Mammary epithelial cell (primary cell): Measurements from ENCODE around the gene COL2A1.

ENCODE experiments used
- EZH2 ChIP-seq: IDR thresholded peaks from 2 replicates; pipeline ENCODE4 v1.6.1; 2012; ENCODE audit warnings: low read length, inconsistent platforms, borderline replicate concordance
- TF ChIP-seq, protein P1 (sequence below), 2 donors: IDR thresholded peaks in 1 of 2; conservative IDR thresholded peaks in 1 of 2; 2 replicates each; pipeline ENCODE4 v1.5.1; 2011 to 2012; ENCODE audit warnings: inconsistent platforms in 2 of 2, low read length in 2 of 2, mild to moderate bottlenecking in 2 of 2, control low read depth in 1 of 2, low read depth in 1 of 2; ENCODE audit not compliant: insufficient read depth in 1 of 2; ENCODE audit errors: extremely low read depth in 1 of 2

DNA sequence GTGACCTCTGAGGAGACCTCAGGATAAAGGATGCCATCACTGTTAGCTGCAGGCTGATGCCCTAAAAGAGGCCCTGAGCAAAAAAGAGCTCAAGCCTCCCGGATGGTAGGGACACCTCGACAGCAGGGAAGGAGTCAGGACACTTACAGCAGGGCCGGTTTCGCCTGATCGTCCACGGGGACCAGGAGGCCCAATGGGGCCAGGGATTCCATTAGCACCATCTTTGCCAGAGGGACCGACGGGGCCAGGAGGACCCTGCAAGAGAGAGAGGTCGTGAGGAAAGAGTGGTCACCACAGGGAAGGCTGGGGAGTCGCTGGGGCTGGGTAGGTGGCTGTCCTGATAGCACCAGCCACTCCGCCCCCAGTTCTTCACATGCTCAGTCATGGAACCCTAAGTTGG, 28.5 kb downstream of the COL2A1 start:
- no peak for TF ChIP-seq EZH2
- TF ChIP-seq, protein P1, sequence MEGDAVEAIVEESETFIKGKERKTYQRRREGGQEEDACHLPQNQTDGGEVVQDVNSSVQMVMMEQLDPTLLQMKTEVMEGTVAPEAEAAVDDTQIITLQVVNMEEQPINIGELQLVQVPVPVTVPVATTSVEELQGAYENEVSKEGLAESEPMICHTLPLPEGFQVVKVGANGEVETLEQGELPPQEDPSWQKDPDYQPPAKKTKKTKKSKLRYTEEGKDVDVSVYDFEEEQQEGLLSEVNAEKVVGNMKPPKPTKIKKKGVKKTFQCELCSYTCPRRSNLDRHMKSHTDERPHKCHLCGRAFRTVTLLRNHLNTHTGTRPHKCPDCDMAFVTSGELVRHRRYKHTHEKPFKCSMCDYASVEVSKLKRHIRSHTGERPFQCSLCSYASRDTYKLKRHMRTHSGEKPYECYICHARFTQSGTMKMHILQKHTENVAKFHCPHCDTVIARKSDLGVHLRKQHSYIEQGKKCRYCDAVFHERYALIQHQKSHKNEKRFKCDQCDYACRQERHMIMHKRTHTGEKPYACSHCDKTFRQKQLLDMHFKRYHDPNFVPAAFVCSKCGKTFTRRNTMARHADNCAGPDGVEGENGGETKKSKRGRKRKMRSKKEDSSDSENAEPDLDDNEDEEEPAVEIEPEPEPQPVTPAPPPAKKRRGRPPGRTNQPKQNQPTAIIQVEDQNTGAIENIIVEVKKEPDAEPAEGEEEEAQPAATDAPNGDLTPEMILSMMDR (conservative IDR thresholded peaks at IDR 0.05 in 1 of 2, IDR thresholded peaks at IDR 0.05 in 1 of 2; ENCODE audit: extremely low read depth in 1 of 2, insufficient read depth in 1 of 2, low read depth in 1 of 2, low read length in 2 of 2) = no peak
